Body of pancreas (tissue), 4 donors: Measurements from ENCODE around the gene LMTK2. TPM values are rescaled to one million over a fixed set of nuclear protein-coding genes. Genes with fewer than 3 reads are reported as not detected.

Source experiments
- ATAC-seq: fragments of 150-250 bp; one replicate; pipeline ENCODE4 v1.9.1; 2016
- DNase-seq, 4 donors: peaks; one replicate each; pipeline ENCODE4 v3.0.0-alpha.2; 2019
- H3K27ac ChIP-seq, 4 donors: fragments of 200-600 bp; sonication (generic); 1 replicate in 3 of 4; 2 replicates in 1 of 4; pipeline versions ENCODE4 v1.5.1 to v1.6.1; 2016 to 2019; ENCODE audit warnings: mild to moderate bottlenecking in 1 of 4, mixed read lengths in 1 of 4, moderate library complexity in 1 of 4
- H3K27me3 ChIP-seq, 2 donors: fragments of 200-600 bp; sonication (generic); one replicate each; pipeline ENCODE4 v1.6.0; 2016; ENCODE audit warnings: mild to moderate bottlenecking in 1 of 2
- H3K36me3 ChIP-seq, 2 donors: fragments of 200-600 bp; sonication (generic); replicated peaks in 1 of 2; 2 replicates each; pipeline ENCODE4 v1.5.1; 2016; ENCODE audit warnings: low read depth in 2 of 2; ENCODE audit not compliant: insufficient read depth in 1 of 2
- H3K4me1 ChIP-seq: fragments of 200-600 bp; sonication (generic); one replicate; pipeline ENCODE4 v1.6.0; 2016
- H3K4me3 ChIP-seq, 2 donors: fragments of 200-600 bp; sonication (generic); 1 replicate in 1 of 2; 2 replicates in 1 of 2; pipeline ENCODE4 v1.5.1; 2016 to 2019
- H3K9me3 ChIP-seq, 3 donors: fragments of 200-600 bp; sonication (generic); 1 replicate in 2 of 3; 2 replicates in 1 of 3; pipeline ENCODE4 v1.5.1; 2016
- CTCF ChIP-seq, 7 experiments: fragments of 450-650 bp in 4 of 7; fragments of 200-600 bp in 3 of 7; sonication (generic) in 3 of 7; IDR thresholded peaks; one replicate each; pipeline ENCODE4 v1.5.1; 2016 to 2019; ENCODE audit warnings: antibody characterized with exemption in 7 of 7
- POLR2A ChIP-seq, 3 donors: fragments of 450-650 bp; IDR thresholded peaks; one replicate each; pipeline ENCODE4 v1.6.1; 2016; ENCODE audit warnings: antibody characterized with exemption in 3 of 3, mild to moderate bottlenecking in 2 of 3
- WGBS, 2 donors: methylation state at CpG; one replicate each; pipeline ENCODE4 v1.1.5; 2017; 5-methylcytosine and 5-hydroxymethylcytosine counted together
- intact Hi-C: fragments of 100-400 bp; cut with DNase I; formaldehyde crosslinking; loops from one replicate; pipeline ENCODE4 v1.15.1; 2023
- total RNA-seq, 2 donors: library from RNA; depleted of rRNA; stranded (reverse); fragments of >200 nt; gene quantifications; one replicate each; pipeline ENCODE4 v1.1.0, GENCODE V29; 2016

The LMTK2 gene
- total RNA-seq, 2 donors from 2014 or later: 19.7 to 23.1 TPM

- no peaks in the 10 kb centered on the region for H3K27me3 ChIP-seq
- ATAC-seq (no peak), DNase-seq (no peak)
- H3K4me3 ChIP-seq: no peak overlapping the region
- H3K4me1 ChIP-seq: peaks cover 31% of the 10 kb centered on the region
- H3K27ac ChIP-seq: no peak overlapping the region
- intact Hi-C loops: no loop called here
- no peaks in the 10 kb centered on the region for H3K9me3 ChIP-seq
- no peak for TF ChIP-seq CTCF (IDR thresholded peaks at IDR 0.05)
- WGBS, 2 donors: 79 to 84% methylated on average over 4 of the region's 4 CpGs
- peaks cover 0 to 5% of the 10 kb centered on the region in 2 donors for H3K36me3 ChIP-seq
Measured at GRCh38 chr7:98254516-98254915, 147.9 kb downstream of the LMTK2 start.

GRCh38 chr7:98254951-98255610, 148.4 kb downstream of the LMTK2 start:
- 77 to 78% methylated on average over 11 of the region's 11 CpGs for WGBS, 2 donors
- peaks cover 26% of the 10 kb centered on the region for H3K4me1 ChIP-seq
- no peaks in the 10 kb centered on the region for H3K9me3 ChIP-seq
- no peak overlapping the region for H3K4me3 ChIP-seq
- no peak for ATAC-seq
- H3K27ac ChIP-seq: no peak overlapping the region
- H3K36me3 ChIP-seq: peaks cover 0 to 5% of the 10 kb centered on the region in 2 donors
- intact Hi-C loops: no loop called here
- no peaks in the 10 kb centered on the region for H3K27me3 ChIP-seq
- TF ChIP-seq CTCF (IDR thresholded peaks at IDR 0.05) (no peak), POLR2A (IDR thresholded peaks at IDR 0.05) (no peak)
- DNase-seq: no peak

- intact Hi-C loops: no loop called here
- ATAC-seq (no peak), DNase-seq (no peak)
- peaks cover 13% of the 10 kb centered on the region for H3K4me1 ChIP-seq
- peaks cover 0 to 5% of the 10 kb centered on the region in 2 donors for H3K36me3 ChIP-seq
- no peaks in the 10 kb centered on the region for H3K27me3 ChIP-seq
- TF ChIP-seq CTCF (IDR thresholded peaks at IDR 0.05) (no peak), POLR2A (IDR thresholded peaks at IDR 0.05) (no peak)
- no peak overlapping the region for H3K27ac ChIP-seq
- H3K9me3 ChIP-seq: no peaks in the 10 kb centered on the region
- WGBS, 2 donors: 93 to 98% methylated on average over 7 of the region's 7 CpGs
- H3K4me3 ChIP-seq: no peak overlapping the region
Measured at GRCh38 chr7:98256431-98256830, 149.8 kb downstream of the LMTK2 start.

- no peaks in the 10 kb centered on the region for H3K27me3 ChIP-seq
- ATAC-seq: no peak
- H3K27ac ChIP-seq: no peak overlapping the region
- H3K9me3 ChIP-seq: no peaks in the 10 kb centered on the region
- peaks cover 0 to 5% of the 10 kb centered on the region in 2 donors for H3K36me3 ChIP-seq
- 79 to 88% methylated on average over 6 of the region's 6 CpGs for WGBS, 2 donors
- H3K4me1 ChIP-seq: peaks cover 11% of the 10 kb centered on the region
- TF ChIP-seq POLR2A (IDR thresholded peaks at IDR 0.05): no peak
- no peak for TF ChIP-seq CTCF (IDR thresholded peaks at IDR 0.05)
- intact Hi-C loops: no loop called here
- H3K4me3 ChIP-seq: no peak overlapping the region
- no peak for DNase-seq
Measured at GRCh38 chr7:98257701-98258100, 151.0 kb downstream of the LMTK2 start.

Other genes with a start within 250 kb of the LMTK2 start
- gene ASNS, start 234.5 kb upstream of the LMTK2 start, total RNA-seq: 10 to 100 TPM; 14.0 to 23.4 TPM
- not detected for gene OCM2, start 116.7 kb upstream of the LMTK2 start, total RNA-seq
- 100 to 1,000 TPM; 247 to 584 TPM for gene BHLHA15, start 104.6 kb downstream of the LMTK2 start, total RNA-seq
- 10 to 100 TPM; 19.7 to 28.3 TPM for gene TECPR1, start 145.4 kb downstream of the LMTK2 start, total RNA-seq
- gene BRI3, start 174.8 kb downstream of the LMTK2 start, total RNA-seq: 10 to 100 TPM; 29.0 to 44.9 TPM